Gastroesophageal sphincter (tissue), 3 donors: ENCODE data around the gene MAFF.

Experiments
- POLR2A ChIP-seq, 2 donors: fragments of 450-650 bp; IDR thresholded peaks; one replicate each; pipeline ENCODE4 v1.6.1; 2017; ENCODE audit warnings: antibody characterized with exemption in 2 of 2, mild to moderate bottlenecking in 2 of 2, moderate library complexity in 1 of 2
- POLR2AphosphoS5 ChIP-seq: sonication (generic); formaldehyde crosslinking; IDR thresholded peaks from one replicate; pipeline ENCODE4 v1.6.1; 2017; ENCODE audit warnings: antibody characterized with exemption
- TF ChIP-seq, protein P1 (sequence below), 4 experiments: fragments of 200-600 bp in 2 of 4; fragments of 450-650 bp in 2 of 4; sonication (generic) in 1 of 4; IDR thresholded peaks; one replicate each; pipeline ENCODE4 v1.5.1; 2017 to 2019; ENCODE audit warnings: antibody characterized with exemption in 4 of 4, mild to moderate bottlenecking in 2 of 4, moderate library complexity in 2 of 4

GRCh38 chr22:38264322-38264843, 62.6 kb downstream of the MAFF start:
- TF ChIP-seq, protein P1, sequence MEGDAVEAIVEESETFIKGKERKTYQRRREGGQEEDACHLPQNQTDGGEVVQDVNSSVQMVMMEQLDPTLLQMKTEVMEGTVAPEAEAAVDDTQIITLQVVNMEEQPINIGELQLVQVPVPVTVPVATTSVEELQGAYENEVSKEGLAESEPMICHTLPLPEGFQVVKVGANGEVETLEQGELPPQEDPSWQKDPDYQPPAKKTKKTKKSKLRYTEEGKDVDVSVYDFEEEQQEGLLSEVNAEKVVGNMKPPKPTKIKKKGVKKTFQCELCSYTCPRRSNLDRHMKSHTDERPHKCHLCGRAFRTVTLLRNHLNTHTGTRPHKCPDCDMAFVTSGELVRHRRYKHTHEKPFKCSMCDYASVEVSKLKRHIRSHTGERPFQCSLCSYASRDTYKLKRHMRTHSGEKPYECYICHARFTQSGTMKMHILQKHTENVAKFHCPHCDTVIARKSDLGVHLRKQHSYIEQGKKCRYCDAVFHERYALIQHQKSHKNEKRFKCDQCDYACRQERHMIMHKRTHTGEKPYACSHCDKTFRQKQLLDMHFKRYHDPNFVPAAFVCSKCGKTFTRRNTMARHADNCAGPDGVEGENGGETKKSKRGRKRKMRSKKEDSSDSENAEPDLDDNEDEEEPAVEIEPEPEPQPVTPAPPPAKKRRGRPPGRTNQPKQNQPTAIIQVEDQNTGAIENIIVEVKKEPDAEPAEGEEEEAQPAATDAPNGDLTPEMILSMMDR (IDR thresholded peaks at IDR 0.05), result no peak
- TF ChIP-seq POLR2A (IDR thresholded peaks at IDR 0.05) (no peak), POLR2AphosphoS5 (no peak)
